COLO668 (cell line): Measurements from ENCODE around the gene CALCB.
"Not testable (repeated sequence)": the region's sequence is repeated elsewhere in the genome, so short reads cannot be mapped to it uniquely, and the experiment has no call there.

Experiments
- DNase-seq: peaks from one replicate; lab custom pipeline; 2025; ENCODE audit not compliant: unreplicated experiment; lab: John Stamatoyannopoulos, UW

CALCB gene

GRCh38 chr11:15073361-15074205 is at the start of gene CALCB:
CALCB (plus strand) TSS chr11:15073593; CDS start chr11:15074719, 1,126 bp downstream.
- peak; percentile 62 for DNase-seq

GRCh38 chr11:15027011-15027410 is 46.4 kb upstream of the CALCB start:
- no peak for DNase-seq

DNA sequence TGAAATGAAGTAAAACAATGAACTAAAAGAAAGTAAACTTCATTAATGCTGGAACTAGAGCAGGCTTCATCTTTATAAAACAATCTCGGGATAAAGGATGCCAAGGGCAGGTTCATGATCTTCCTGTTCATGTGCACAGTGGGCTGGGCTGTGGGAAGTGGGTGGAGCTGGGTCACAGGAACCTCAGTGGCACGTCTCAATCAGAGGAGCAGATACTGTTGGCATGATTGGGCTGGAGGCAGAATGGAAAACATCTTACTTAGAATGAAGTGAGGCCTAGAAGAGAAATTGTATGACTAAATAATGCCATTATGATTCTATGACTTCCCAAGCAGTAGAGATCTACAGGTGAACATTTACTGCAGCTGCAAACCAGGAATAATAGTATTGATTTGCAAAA is 45.4 kb upstream of the CALCB start:
- no peak for DNase-seq

GRCh38 chr11:15028379-15028778 is 45.0 kb upstream of the CALCB start:
- no peak for DNase-seq

DNA sequence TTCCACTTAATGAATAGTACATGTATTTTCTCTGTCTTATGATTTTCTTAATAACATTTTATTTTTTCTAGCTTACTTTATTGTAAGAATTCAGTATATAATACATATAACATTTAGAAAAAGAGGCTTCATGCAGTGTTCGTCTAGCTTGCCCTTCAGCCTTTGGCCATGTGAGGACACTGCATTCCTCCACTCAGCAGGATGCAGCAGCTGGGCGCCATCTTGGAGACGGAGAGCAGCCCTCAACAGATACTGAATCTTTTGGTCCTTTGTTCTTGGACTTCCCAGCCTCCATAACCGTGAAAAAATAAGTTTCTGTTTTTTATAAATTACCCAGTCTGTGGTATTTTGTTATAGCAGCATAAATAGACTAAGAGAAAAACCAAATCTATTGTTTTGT is 41.4 kb upstream of the CALCB start:
- DNase-seq = not testable (repeated sequence)

DNA sequence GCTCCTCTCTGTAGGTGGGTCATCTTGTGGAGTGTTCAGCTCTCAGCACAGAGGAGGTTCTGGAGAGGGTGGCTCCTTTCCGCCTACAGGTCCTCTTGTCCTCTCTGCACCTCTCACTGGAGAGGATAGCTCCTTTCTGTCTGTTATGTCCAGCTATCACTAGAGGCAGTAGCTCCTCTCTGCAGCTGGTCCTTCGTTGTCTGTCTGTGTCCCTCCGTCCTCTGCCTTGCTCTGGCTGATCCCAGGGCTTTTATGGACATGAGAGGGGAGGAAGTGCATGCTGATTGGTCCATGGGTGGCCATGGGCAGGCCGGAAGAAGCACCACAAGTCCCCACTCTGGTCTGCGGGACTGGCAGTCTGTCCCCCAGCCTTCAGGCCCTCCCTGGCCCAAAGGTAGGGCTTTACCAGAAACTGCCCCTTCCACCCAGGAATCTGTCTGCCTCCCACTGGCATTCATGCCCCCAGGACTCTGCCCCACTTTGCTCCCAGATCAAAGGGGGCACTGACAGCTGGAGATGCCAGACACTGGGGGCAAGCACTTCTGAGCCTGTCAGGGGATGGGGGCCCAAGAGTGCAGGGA is 38.6 kb upstream of the CALCB start:
- no peak for DNase-seq

DNA sequence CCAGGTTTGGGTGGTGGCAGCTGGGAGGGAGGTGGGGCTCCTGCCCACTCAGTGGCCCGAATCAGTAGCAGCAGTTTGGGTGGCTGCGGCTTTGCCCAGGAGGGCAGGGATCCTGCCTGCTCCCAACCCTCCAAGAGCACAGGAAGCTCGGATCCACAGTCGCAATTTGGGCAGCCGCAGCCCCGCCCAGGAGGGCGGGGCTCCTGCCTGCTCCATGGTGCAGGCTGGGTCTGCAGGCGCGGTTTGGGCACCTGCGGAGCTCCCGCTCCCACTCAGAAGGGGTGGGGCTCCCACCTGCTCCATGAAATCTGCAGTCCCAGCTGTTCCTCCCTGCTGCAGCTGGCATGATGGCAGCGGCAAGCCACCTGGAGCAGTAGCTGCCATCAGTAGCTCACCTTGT is 38.1 kb upstream of the CALCB start:
- DNase-seq = peak; percentile 79

DNA sequence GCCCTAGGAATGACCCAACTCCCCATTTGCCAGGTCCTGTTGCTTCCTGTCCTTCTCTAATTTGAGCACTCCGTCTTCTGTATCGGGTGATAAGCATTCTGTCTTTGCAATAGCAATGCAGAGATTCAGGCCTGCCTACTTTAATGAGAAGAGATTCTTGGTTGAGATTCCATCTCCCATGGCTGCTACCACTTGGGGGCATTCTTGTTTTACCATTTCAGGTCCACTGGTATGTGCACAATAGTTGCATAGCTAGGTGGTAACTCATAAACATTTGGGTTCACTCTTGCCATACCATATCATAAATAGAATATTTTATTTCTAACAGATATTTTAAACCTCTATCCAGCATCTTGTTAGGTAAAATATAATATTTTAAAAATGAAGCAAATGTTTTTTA is 34.4 kb upstream of the CALCB start:
- DNase-seq = no peak

GRCh38 chr11:15045209-15045608 is 28.2 kb upstream of the CALCB start:
- no peak for DNase-seq

DNA sequence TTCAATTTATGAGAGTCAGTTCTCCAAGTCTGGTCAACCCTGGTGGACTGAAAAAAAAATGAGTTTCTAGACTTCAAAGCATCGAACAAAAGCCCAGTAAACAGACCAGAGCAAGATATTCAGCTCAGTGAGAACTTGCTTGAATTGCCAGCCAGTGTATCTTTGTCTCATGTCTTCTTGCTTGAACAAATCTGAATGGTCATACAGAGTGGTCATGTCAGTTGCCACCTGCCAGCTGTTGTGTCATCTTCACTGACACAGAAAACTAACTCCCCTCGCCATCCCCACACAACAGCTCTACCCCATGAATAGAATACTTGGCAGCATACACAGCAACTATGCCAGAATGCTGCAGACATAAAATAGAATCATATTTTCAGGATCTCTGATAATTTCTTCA is 27.5 kb upstream of the CALCB start:
- DNase-seq = no peak

DNA sequence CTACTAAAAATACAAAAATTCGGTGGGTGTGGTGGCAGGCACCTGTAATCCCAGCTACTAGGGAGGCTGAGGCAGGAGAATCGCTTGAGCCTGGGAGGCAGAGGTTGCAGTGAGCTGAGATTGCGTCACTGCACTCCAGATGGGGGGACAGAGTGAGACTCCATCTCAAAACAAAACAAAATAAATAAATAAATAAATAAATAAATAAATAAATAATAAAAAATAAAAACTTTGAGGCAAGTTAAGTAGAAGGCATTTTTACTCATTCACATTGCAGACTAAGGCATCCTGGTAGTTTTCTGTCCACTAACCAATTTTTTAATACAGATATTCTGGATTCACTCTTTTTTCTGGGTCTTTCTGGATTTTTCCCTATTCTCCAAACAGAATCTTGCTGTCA is 26.7 kb upstream of the CALCB start:
- not testable (repeated sequence) for DNase-seq

DNA sequence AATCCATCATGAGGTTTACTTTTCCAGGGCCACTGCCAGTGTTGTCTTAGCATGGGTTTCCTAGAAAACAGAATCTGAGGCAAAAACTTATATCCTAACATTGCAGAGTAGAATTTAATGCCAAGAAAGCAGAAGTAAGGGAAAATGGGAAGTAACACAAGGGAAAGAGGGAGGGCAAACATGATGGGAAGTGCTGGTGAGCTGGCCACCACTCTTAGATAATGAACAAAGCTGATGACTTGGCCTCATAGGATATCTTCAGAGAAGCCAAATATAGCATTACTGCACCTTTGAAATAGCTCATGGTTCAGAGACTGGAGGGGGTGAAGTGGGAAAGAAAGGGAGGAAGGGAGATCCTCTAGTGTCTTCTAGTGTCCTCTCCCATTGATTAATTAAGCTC is 24.8 kb upstream of the CALCB start:
- no peak for DNase-seq

DNA sequence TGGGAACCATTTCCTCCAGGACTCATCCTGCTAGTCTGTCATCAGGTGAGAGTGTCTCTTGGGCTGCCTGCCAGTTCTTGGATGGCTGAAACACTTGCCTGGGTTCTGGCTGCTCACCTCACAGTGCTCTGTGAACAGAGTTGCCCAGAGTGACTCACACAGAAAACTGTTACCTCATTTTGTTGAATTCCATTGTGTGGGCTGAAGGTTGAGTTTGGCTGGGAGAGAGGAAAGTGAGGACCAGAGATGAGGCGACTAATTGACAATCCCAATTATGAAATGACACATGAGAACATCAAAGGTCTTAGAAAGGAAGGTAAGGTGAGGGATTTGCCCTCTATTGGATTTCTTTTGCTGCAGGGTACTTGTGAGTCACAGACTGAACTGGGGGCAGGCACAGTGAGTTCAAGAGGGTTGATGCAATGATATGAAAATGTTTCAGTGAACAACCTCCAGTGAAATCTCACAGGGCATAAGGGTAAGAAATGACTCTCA is 20.2 kb upstream of the CALCB start:
- no peak for DNase-seq

- DNase-seq = no peak
These were observed 17.6 kb upstream of the CALCB start for GRCh38 chr11:15055620-15056356.

DNA sequence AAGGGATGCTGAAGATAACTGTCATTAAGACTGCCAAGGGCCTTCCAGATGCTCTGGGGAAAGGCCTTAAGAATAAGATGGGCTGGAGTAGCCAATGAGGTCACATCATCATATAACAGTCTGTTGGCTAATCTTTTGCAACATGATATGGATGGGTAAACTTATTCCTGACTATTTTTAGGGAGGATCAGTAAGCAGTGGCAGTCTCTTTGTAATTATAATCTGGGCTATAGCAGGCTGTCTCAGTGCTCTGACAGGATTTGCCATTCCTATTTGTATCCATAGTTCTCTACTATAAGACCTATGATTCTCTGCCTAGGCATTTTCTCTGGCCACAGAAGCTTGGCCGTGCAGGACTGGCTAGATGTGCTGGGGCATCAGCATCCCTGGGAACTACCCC is 16.1 kb upstream of the CALCB start:
- DNase-seq = no peak

DNA sequence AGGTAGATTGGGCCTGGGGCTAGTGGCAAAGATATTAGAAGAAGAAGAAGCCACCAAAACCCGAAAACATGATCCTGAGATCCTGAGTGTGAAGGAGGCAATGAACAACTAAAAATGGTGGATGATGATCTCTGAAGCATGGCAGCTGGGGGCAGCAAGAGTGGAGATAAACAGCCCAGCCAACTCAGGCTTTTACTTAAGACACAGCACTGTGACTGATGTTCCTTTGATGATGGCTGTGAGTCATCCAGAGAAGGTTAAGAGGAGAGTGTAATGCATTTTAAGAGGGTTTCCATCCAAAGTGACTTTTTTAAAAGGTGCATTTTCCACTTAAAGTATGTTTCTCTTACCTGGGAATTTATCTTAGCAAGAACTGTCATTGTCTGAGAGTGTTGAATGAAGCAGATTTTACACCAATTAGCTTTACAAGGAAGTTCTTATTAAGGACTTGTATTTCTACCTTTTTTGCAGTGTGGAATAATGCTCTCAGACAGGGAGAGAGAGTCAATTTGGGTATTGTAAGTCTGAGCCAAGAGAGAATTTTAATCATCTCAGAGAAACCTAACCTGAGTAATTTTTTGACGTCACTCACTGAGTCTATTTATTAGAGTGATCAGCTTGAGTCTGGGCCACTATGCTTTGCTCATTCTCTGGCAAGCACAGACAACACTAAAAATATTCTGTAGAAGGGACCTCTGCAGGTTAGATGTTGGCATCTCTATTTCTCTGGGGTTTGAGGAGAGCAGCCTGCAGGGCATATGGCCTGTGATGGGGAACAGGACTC is 14.1 kb upstream of the CALCB start:
- DNase-seq = no peak

- DNase-seq = no peak
These were observed 10.8 kb upstream of the CALCB start for GRCh38 chr11:15062599-15062998.

DNA sequence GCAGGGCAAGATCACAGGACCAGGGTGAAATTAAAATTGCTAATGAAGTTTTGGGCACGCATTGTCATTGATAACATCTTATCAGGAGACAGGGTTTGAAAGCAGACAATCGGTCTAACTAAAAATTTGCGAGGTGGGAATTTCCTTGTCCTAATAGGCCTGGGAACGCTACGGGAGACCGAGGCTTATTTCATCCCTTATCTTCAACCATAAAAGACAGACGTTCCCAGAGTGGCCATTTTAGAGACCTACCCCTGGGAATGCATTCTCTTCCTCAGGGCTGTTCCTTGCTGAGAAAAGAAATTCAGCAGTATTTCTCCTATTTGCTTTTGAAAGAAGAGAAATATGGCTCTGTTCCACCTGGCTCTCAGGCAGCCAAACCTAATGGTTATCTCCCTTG is 3.6 kb upstream of the CALCB start:
- not testable (repeated sequence) for DNase-seq

DNA sequence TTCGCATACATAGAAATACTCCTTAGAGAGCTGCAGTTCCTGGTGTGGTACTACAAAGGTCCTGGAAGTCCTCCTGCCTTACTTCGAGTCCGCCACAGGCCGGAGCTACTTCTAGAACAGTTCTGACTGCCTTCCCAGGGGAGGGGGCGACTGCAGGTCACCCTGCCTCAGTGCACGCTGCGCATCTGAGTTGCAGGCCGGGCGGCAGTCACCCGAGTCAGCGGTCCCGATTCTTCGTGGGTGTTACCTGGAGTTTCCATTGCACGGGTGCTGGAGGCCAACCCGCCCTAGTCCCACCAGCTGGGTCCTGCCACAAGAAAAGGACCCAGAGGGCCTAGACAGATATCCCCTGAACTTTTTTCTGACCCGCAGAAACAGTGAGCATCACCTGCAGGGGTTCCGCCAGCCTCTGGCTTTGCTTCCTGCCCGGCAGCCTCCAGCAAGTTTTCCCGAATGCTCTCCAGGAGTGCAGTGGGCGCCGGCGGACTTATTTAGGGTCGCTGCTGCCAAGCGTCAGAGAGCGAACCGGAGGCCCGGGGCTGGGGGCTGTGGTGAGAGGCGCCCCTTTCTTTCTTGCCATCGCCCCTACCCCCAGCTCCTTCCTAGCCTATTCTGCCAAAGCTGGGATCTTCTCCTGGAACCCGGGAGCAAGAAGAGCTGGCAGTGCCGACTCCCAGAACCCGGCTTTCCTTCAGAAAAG is 1.7 kb upstream of the CALCB start:
- DNase-seq = no peak

DNA sequence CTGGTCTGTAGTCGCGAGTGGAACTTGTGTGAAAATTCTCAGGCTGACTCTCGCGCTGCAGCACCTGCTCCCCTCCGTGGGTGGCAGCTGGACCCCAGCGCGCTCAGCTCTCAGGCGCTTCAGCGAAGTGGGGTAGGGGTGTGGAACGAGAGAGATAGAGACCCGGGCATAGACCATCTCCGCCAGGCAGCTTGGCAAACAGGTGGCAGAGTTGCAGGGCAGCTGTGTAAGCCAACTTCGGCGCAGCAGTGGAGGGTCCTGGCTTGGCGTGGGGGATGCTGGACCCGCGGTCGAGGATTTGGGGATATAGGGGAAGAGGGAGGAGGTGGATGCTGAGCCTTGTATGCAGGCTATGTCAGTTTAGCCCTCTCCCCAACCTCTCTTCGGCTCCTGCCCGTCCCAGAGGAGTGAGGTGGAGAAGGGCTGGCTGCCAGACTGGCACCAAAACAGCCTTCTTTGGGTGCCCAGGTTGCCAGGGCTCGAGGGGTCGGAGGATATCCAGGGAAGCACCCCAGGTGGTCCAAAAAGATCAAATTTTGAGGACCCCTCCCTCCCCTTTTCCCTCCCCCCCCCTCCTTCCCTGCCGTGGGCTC is 746 bp upstream of the CALCB start:
- DNase-seq = no peak
